Large intestine (tissue), 3 donors: ENCODE data around the gene TASP1. TPM values are rescaled to one million over a fixed set of nuclear protein-coding genes. Genes with fewer than 3 reads are reported as not detected.

Source experiments
- DNase-seq, 2 donors: peaks; one replicate each; pipeline versions ENCODE4 v3.0.0 to v3.0.0-alpha.2; 2013
- H3K27ac ChIP-seq: one replicate; pipeline ENCODE4 v1.5.1; 2013; ENCODE audit warnings: low read length
- H3K27me3 ChIP-seq: 2 replicates; pipeline ENCODE4 v1.6.1; 2013; ENCODE audit warnings: low read length; ENCODE audit not compliant: control insufficient read depth, insufficient read depth
- H3K36me3 ChIP-seq: 2 replicates; pipeline ENCODE4 v1.6.1; 2013; ENCODE audit warnings: low read length; ENCODE audit not compliant: control insufficient read depth, insufficient read depth
- H3K4me1 ChIP-seq: one replicate; pipeline ENCODE4 v1.6.1; 2013; ENCODE audit warnings: low read length; ENCODE audit not compliant: control insufficient read depth, insufficient read depth
- H3K4me3 ChIP-seq: one replicate; pipeline ENCODE4 v1.5.1; 2013; ENCODE audit warnings: low read length
- H3K9me3 ChIP-seq: one replicate; pipeline ENCODE4 v1.6.1; 2013; ENCODE audit warnings: mild to moderate bottlenecking, low read depth, low read length, moderate library complexity; ENCODE audit not compliant: control insufficient read depth
- WGBS: methylation state at CpG from one replicate; pipeline ENCODE4 v1.1.5; 2013; ENCODE audit warnings: low lambda C conversion rate; ENCODE audit not compliant: insufficient coverage; 5-methylcytosine and 5-hydroxymethylcytosine counted together
- polyA plus RNA-seq: library from polyadenylated mRNA; unstranded; fragments of 120-200 nt; gene quantifications from one replicate; pipeline ENCODE4 v1.2.1, GENCODE V29; 2013

Gene TASP1
- polyA plus RNA-seq, 1 donor: 12.8 TPM

DNA sequence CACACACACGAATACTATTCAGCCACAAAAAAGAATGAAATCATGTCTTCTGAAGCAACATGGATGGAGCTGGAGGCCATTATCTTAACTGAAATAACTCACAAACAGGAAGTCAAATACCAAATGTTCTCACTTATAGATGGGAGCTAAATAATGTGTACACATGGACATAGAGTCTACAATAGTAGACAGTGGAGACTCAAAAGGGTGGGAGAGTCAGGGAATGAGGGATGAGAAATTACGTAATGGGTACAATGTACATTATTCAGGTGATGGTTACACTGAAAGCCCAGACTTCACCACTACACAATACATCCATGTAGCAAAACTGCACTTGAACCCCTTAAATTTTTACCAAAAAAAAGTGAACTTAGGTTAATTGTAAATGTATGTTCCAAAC is 160.4 kb downstream of the TASP1 start:
- Histone ChIP-seq H3K27me3 (no peaks in the 10 kb centered on the region), H3K36me3 (peaks cover 16% of the 10 kb centered on the region), H3K4me3 (no peak overlapping the region), H3K9me3 (no peaks in the 10 kb centered on the region), H3K4me1 (no peaks in the 10 kb centered on the region), H3K27ac (no peak overlapping the region)
- WGBS: no CpG with 5 or more reads among the region's 2 CpGs
- DNase-seq: no peak

GRCh38 chr20:13474467-13474866 is 164.3 kb downstream of the TASP1 start:
- Histone ChIP-seq H3K36me3 (no peaks in the 10 kb centered on the region), H3K4me1 (no peaks in the 10 kb centered on the region), H3K27me3 (no peaks in the 10 kb centered on the region), H3K9me3 (no peaks in the 10 kb centered on the region), H3K4me3 (no peak overlapping the region), H3K27ac (no peak overlapping the region)
- WGBS: no CpG with 5 or more reads among the region's 1 CpG
- DNase-seq: no peak

- Histone ChIP-seq H3K27ac (no peak overlapping the region), H3K36me3 (no peaks in the 10 kb centered on the region), H3K27me3 (no peaks in the 10 kb centered on the region), H3K4me1 (no peaks in the 10 kb centered on the region), H3K4me3 (no peak overlapping the region), H3K9me3 (no peaks in the 10 kb centered on the region)
- no peak for DNase-seq
These were observed 169.5 kb downstream of the TASP1 start for GRCh38 chr20:13469262-13469661.

DNA sequence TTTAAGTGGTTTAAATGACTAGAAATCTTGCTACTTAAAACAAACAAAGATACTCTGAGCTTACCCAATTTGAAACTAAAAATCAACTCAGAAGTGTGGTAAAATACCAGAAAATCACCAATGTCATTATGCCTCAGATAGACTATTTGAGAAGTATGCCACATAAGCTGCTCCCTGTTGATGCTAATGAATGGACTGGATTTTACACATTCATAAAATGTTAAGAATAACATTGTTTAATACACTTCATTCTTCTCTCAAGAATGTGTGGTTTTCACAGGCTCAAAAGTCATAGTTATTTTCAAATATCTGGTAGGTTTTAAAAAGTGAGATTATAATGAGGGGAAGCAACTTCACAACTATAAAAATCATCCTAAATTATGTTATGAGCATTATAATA is 170.6 kb downstream of the TASP1 start:
- no peaks in the 10 kb centered on the region for H3K27me3 ChIP-seq
- H3K36me3 ChIP-seq: no peaks in the 10 kb centered on the region
- H3K4me3 ChIP-seq: no peak overlapping the region
- H3K4me1 ChIP-seq: no peaks in the 10 kb centered on the region
- H3K9me3 ChIP-seq: no peaks in the 10 kb centered on the region
- DNase-seq: no peak
- H3K27ac ChIP-seq: no peak overlapping the region

DNA sequence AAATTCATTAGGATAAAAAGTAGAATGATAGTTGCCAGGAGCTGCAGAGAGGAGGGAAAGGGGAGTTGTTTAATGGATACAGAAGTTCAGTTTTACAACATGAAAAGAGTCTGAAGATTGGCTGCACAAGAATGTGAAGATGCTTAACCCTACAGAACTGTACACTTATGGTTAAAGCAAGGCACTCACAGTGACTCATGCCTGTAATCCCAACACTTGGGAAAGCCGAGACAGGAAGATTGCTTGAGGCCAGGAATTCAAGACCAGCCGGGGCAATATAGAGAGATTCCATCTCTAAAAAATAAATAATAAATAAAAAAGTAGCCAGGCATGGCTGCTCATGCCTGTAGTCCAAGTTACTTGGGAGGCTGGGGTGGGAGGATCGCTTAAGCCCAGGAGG is 174.0 kb downstream of the TASP1 start:
- 100% methylated on average over 1 of the region's 3 CpGs for WGBS
- Histone ChIP-seq H3K27ac (no peak overlapping the region), H3K4me3 (no peak overlapping the region), H3K9me3 (no peaks in the 10 kb centered on the region), H3K36me3 (no peaks in the 10 kb centered on the region), H3K27me3 (no peaks in the 10 kb centered on the region), H3K4me1 (no peaks in the 10 kb centered on the region)
- DNase-seq: no peak

DNA sequence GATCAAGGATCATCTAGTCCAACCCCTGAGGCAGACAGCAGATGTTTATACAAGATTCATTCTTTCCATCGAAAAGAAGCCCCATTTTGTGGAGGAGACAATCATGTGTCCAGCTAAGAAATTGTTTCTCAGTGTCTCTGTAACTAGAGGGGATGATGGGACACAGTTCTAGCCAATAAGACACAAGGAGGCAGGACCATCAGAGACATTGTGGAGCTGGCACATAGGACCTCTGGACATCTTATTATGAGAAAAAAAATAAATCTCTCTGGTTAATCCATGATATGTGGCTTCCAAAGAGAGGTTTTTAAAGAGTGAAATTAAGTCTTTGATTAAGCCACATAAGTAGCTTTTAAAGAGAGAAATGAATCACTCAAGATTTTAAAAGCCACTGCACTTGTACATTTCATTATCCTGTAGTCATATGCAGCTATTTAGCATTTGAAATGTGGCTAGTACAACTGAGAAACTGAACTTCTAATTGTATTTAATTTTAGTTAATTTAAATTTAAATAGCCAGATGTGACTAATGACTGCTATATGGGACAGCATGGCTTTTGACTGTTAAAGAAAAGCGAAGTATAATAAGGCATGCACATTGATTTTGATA is 176.8 kb downstream of the TASP1 start:
- Histone ChIP-seq H3K27ac (no peak overlapping the region), H3K27me3 (no peaks in the 10 kb centered on the region), H3K36me3 (no peaks in the 10 kb centered on the region), H3K9me3 (no peaks in the 10 kb centered on the region), H3K4me3 (no peak overlapping the region), H3K4me1 (no peaks in the 10 kb centered on the region)
- 100% methylated on average over 1 of the region's 2 CpGs for WGBS
- no peak for DNase-seq

GRCh38 chr20:13458860-13459451 is 179.8 kb downstream of the TASP1 start:
- no peak overlapping the region for H3K4me3 ChIP-seq
- H3K36me3 ChIP-seq: no peaks in the 10 kb centered on the region
- WGBS: 62% methylated on average over 3 of the region's 3 CpGs
- no peaks in the 10 kb centered on the region for H3K27me3 ChIP-seq
- H3K9me3 ChIP-seq: no peaks in the 10 kb centered on the region
- no peaks in the 10 kb centered on the region for H3K4me1 ChIP-seq
- H3K27ac ChIP-seq: no peak overlapping the region
- DNase-seq: peak in 1 of 2 donors; percentile 18

- DNase-seq: no peak
- no peaks in the 10 kb centered on the region for H3K9me3 ChIP-seq
These were observed 181.2 kb downstream of the TASP1 start for GRCh38 chr20:13457487-13457886.

GRCh38 chr20:13455713-13456112 is 183.0 kb downstream of the TASP1 start:
- H3K4me3 ChIP-seq: no peak overlapping the region
- no peaks in the 10 kb centered on the region for H3K4me1 ChIP-seq
- no peak for DNase-seq
- H3K27ac ChIP-seq: no peak overlapping the region
- no peaks in the 10 kb centered on the region for H3K27me3 ChIP-seq
- H3K36me3 ChIP-seq: no peaks in the 10 kb centered on the region
- H3K9me3 ChIP-seq: no peaks in the 10 kb centered on the region
- no CpG with 5 or more reads among the region's 3 CpGs for WGBS

More at GRCh38 chr20:13457487-13457886, 181.2 kb downstream of the TASP1 start:
- Histone ChIP-seq H3K4me3 (no peak overlapping the region), H3K27me3 (no peaks in the 10 kb centered on the region), H3K36me3 (no peaks in the 10 kb centered on the region), H3K27ac (no peak overlapping the region), H3K4me1 (no peaks in the 10 kb centered on the region)
- WGBS: no CpG with 5 or more reads among the region's 1 CpG

GRCh38 chr20:13453367-13453766 is 185.4 kb downstream of the TASP1 start:
- H3K9me3 ChIP-seq: no peaks in the 10 kb centered on the region
- H3K4me3 ChIP-seq: no peak overlapping the region
- no peaks in the 10 kb centered on the region for H3K4me1 ChIP-seq
- H3K27me3 ChIP-seq: no peaks in the 10 kb centered on the region
- no peak overlapping the region for H3K27ac ChIP-seq
- no CpG with 5 or more reads among the region's 2 CpGs for WGBS
- no peaks in the 10 kb centered on the region for H3K36me3 ChIP-seq
- no peak for DNase-seq

GRCh38 chr20:13452470-13453124 is 186.1 kb downstream of the TASP1 start:
- no peaks in the 10 kb centered on the region for H3K36me3 ChIP-seq
- H3K9me3 ChIP-seq: no peaks in the 10 kb centered on the region
- DNase-seq: peak; percentile 23 to 62
- no peaks in the 10 kb centered on the region for H3K27me3 ChIP-seq
- no peak overlapping the region for H3K27ac ChIP-seq
- no peaks in the 10 kb centered on the region for H3K4me1 ChIP-seq
- WGBS: 17% methylated on average over 1 of the region's 3 CpGs
- H3K4me3 ChIP-seq: no peak overlapping the region
